Activated naive CD8-positive, alpha-beta T cell treated with anti-CD3 and anti-CD28 coated beads, Interleukin-2, amount 50 U/mL, for 24 hours (primary cell): Measurements from ENCODE around the gene THOC6.
"Not testable (repeated sequence)": the region's sequence is repeated elsewhere in the genome, so short reads cannot be mapped to it uniquely, and the experiment has no call there.

Experiments used
- ATAC-seq: fragments of 150-1000 bp; cut with Tn5 transposase; one replicate; pipeline ENCODE4 v1.10.0; 2021
- DNase-seq: peaks from one replicate; pipeline ENCODE4 v3.0.0; 2021
- H3K27ac Mint-ChIP-seq: one replicate; pipeline ENCODE4 v1.8.0; 2021; ENCODE audit warnings: mild to moderate bottlenecking, mixed read lengths
- H3K27me3 Mint-ChIP-seq: one replicate; pipeline ENCODE4 v1.8.0; 2021; ENCODE audit warnings: mixed read lengths
- H3K36me3 Mint-ChIP-seq: one replicate; pipeline ENCODE4 v1.8.0; 2021; ENCODE audit warnings: low read depth, mixed read lengths
- H3K4me1 Mint-ChIP-seq: one replicate; pipeline ENCODE4 v1.8.0; 2021; ENCODE audit warnings: mixed read lengths
- H3K4me3 Mint-ChIP-seq: one replicate; pipeline ENCODE4 v1.8.0; 2021; ENCODE audit warnings: mild to moderate bottlenecking, moderate library complexity, mixed read lengths
- H3K9me3 Mint-ChIP-seq: one replicate; pipeline ENCODE4 v1.8.0; 2021; ENCODE audit warnings: mixed read lengths

Gene THOC6

GRCh38 chr16:3057181-3058138, 33.6 kb downstream of the THOC6 start:
- ATAC-seq = no peak
- peaks cover 8% of the 10 kb centered on the region for H3K36me3 Mint-ChIP-seq

GRCh38 chr16:3058139-3059030, 34.5 kb downstream of the THOC6 start:
- Mint-ChIP-seq H3K27me3 (no peaks in the 10 kb centered on the region), H3K9me3 (no peaks in the 10 kb centered on the region), H3K4me1 (peaks cover 59% of the 10 kb centered on the region), H3K4me3 (peak overlapping the region; percentile 81), H3K27ac (peak overlapping the region; percentile 65), H3K36me3 (peaks cover 8% of the 10 kb centered on the region)
- DNase-seq = peak; percentile 66
- ATAC-seq = peak; percentile 26

More at GRCh38 chr16:3057181-3058138, 33.6 kb downstream of the THOC6 start:
- Mint-ChIP-seq H3K9me3 (no peaks in the 10 kb centered on the region), H3K4me1 (peaks cover 51% of the 10 kb centered on the region), H3K27me3 (no peaks in the 10 kb centered on the region), H3K4me3 (peak overlapping the region; percentile 43), H3K27ac (peak overlapping the region; percentile 49)
- no peak for DNase-seq

DNA sequence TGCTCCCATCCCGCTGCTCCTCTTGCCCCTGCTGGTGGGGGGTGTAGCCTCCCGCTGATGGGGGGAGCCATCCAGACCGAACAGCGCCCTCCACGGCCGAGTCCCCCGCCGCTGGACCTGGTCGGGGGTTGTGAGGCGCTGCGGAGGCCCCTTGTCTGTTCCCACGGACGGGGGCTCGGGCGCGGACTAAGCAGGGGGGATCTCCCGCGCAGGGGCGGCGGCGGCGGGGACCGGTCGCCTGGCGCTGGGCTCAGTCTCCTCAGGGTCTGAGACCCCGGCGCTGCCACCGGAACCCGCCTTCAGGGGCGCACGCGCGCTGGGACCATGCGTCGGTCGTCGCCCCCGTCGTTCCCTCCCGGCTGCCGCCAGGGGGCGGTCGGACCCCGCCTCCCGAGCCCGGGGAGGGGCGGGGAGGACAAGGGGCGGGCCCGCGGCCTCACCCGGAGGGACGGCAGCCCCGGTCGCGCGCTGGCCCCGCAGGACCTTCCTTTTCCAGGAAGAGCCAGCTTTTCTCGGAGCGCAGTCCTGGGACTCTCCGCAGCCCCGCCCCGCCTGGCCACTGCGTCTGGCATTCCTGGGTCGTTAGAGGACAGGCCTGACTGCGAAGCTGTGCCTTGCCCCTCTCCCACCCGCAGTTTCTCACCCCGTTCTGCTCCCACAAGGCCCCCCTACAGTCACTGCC, 35.3 kb downstream of the THOC6 start:
- Mint-ChIP-seq H3K9me3 (no peaks in the 10 kb centered on the region), H3K4me1 (peaks cover 61% of the 10 kb centered on the region), H3K27me3 (no peaks in the 10 kb centered on the region), H3K36me3 (peaks cover 8% of the 10 kb centered on the region), H3K27ac (peak overlapping the region; percentile 91), H3K4me3 (peak overlapping the region; percentile 81)
- peak; percentile 89 for ATAC-seq
- DNase-seq = peak; percentile 92

DNA sequence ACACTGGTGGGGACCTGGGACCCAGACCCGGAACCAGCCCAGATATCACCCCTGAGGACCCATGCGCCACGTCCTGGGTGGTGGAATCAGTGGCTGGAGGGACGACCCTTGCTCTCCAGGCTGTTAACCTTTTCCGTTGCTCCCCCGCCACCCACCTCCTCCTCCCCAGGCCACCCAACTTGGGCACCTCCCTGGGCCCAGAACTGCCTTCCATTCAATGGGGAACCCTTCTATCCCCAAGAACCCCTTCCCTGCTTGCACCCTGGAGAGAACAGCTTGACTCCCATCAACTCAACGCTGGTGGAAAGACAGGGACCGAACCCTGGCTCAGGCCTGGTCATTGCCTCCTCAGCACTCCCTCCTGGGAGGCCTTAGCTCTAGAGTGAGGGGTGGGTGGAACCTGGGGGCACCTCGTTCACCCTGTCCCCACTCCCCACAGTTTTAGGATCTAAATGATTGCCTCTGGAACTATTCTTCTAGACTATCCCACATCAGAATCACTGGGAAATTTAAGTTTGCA, 35.9 kb downstream of the THOC6 start:
- ATAC-seq (no peak), DNase-seq (no peak)
- Mint-ChIP-seq H3K9me3 (no peaks in the 10 kb centered on the region), H3K4me1 (peaks cover 63% of the 10 kb centered on the region), H3K27me3 (no peaks in the 10 kb centered on the region), H3K36me3 (peaks cover 7% of the 10 kb centered on the region), H3K27ac (peak overlapping the region; percentile 91), H3K4me3 (peak overlapping the region; percentile 79)

- Mint-ChIP-seq H3K36me3 (peaks cover 5% of the 10 kb centered on the region), H3K9me3 (no peaks in the 10 kb centered on the region), H3K4me1 (peaks cover 63% of the 10 kb centered on the region), H3K27me3 (no peaks in the 10 kb centered on the region), H3K27ac (peak overlapping the region; percentile 91), H3K4me3 (peak overlapping the region; percentile 79)
- ATAC-seq (no peak), DNase-seq (no peak)
Observed at GRCh38 chr16:3060339-3061127, 36.7 kb downstream of the THOC6 start.

DNA sequence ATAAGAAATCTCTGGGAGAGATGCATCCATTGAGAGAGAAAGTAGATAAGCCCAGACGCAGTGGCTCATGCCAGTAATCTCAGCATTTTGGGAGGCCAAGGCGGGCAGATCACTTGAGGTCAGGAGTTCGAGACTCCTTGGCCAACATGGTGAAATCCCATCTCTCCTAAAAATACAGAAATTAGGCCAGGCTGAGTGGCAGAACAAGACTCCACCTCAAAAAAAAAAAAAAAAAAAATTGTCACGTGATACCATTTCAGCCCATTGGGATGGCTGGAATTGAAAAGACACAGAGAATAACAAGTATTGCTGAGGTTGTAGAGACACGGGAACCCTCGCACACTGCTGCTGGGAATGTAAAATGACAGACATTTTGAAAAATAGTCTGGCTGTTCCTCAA, 38.7 kb downstream of the THOC6 start:
- DNase-seq = no peak
- peaks cover 17% of the 10 kb centered on the region for H3K36me3 Mint-ChIP-seq
- H3K9me3 Mint-ChIP-seq = no peaks in the 10 kb centered on the region
- H3K27ac Mint-ChIP-seq = no peak overlapping the region
- no peak overlapping the region for H3K4me3 Mint-ChIP-seq
- H3K4me1 Mint-ChIP-seq = peaks cover 55% of the 10 kb centered on the region
- H3K27me3 Mint-ChIP-seq = no peaks in the 10 kb centered on the region
- ATAC-seq = no peak

DNA sequence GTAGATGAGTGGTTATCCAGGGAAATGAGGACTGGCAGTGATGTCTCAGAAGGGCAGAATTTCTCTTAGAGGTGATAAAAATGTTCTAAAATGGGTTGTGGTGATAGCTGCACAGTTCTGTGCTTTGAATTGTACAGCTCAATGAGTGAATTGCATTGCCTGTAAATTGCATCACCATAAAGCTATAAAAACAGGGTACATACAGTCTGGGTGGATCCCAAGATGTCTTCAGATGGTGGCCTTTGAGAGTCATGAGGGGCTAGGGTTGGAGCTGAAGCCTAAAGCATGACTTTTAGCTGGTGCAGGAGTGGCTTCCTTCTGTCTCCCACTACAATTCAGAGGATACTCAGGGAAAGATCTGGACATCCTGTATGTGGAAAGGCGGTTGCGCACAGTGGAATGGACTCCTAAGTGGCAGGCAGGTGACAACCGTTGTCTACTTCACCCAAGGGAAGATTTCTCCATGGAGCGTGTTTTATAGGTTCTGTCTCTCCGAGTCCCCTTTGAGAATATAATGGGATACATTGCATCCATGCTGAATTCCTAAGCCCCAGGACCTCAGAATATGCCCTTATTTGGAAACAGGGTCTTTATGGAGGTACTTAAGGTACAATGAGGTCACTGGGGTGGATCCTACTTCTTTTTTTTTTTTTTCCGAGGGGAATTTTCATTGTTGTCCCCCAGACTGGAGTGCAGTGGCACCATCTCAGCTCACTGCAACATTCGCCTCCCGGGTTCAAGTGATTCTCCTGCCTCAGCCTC, 40.0 kb downstream of the THOC6 start:
- Mint-ChIP-seq H3K4me3 (no peak overlapping the region), H3K36me3 (peaks cover 29% of the 10 kb centered on the region), H3K9me3 (no peaks in the 10 kb centered on the region), H3K27ac (peak overlapping the region; percentile 100), H3K4me1 (peaks cover 60% of the 10 kb centered on the region), H3K27me3 (no peaks in the 10 kb centered on the region)
- no peak for DNase-seq
- no peak for ATAC-seq

DNA sequence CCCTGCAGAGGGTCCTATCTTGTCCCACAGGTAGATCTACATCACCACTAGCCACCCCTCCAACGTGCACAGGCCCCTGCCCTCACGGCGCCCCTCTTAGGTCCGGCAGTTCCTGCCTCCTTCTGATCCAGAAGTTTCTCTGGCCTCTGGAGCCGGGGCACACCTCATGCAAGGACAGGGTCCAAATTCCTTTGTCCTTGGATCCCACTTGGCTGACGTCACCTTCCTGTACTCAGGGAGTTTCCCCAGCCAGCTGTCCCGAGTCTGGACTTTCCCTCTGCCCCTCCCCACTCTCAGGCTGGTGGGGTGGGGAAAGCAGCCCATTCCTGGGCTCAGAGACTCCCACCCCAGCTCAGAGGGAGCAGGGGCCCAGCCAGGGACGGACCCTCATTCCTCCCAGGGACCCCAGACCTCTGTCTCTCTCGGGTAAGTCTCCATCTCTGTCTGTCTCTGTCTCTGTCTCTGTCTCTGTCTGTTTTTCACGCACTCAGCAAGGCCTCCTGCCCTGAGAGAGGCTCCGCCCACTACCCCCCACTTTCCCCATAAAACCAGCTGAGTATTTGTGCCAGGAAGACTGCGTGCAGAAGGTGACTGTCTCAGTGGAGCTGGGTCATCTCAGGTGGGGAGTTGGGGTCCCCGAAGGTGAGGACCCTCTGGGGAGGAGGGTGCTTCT, 41.4 kb downstream of the THOC6 start, which contains the start of gene IL32:
TSS of gene IL32 (plus strand) at position 572 of the 673 bp plus-strand sequence. CDS start 172 bp downstream, outside the sequence.
- ATAC-seq (peak; percentile 48), DNase-seq (peak; percentile 76)
- Mint-ChIP-seq H3K36me3 (peaks cover 39% of the 10 kb centered on the region), H3K4me1 (peaks cover 63% of the 10 kb centered on the region), H3K9me3 (no peaks in the 10 kb centered on the region), H3K27ac (peak within 1 kb of the TSS; percentile 100), H3K4me3 (peak within 1 kb of the TSS; percentile 100), H3K27me3 (no peaks in the 10 kb centered on the region)

DNA sequence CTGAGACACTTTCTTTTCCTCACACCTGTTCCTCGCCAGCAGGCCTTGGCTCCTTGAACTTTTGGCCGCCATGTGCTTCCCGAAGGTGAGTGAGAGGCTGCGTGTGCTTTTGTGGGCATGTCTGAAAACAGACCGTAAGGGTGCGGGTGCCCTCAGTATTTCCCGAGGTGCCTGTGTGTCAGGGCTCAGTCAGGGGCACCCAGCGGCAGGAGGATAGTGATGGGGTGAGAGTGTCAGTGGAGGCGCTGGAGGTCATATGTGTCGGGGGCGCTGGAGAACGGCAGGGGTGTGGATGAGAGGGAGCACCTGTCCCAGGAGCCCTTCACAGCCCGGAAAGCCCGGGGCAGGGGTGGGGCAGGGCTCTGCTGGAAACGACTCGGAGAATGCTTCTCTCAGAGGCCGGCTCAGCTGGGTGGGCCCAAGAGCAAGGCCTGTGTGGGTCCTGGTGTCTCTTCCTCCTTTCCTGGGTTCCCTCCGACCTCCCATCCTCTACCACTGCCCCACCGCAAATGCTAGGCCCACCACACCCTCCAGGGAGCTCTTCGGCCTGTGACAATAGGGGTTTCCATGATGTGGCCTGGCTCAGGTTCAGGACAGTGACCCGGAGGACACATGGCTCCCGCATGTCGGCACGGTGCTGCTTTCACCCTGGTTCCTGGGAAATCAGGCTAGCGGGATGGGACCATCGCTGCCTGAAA, 42.1 kb downstream of the THOC6 start:
- Mint-ChIP-seq H3K9me3 (no peaks in the 10 kb centered on the region), H3K4me1 (peaks cover 61% of the 10 kb centered on the region), H3K27ac (peak overlapping the region; percentile 100), H3K4me3 (peak overlapping the region; percentile 100), H3K36me3 (peaks cover 41% of the 10 kb centered on the region), H3K27me3 (no peaks in the 10 kb centered on the region)
- DNase-seq (peak; percentile 45), ATAC-seq (peak; percentile 29)

DNA sequence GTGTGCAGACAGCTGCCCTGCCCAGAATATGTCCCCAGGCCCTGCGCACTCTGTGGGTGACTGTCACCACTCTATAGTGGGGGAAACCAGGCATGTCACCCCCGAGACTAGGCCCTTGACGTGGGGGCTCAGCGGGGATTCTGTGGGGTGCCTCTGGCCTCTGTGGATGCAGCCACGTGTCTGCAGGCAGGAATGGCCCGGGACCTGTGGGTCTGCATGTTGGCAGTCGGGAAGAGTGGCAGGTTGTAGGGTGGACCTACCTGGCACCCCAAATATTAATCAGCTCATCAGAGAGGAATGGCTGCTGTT, 42.6 kb downstream of the THOC6 start:
- no peak for ATAC-seq
- no peaks in the 10 kb centered on the region for H3K9me3 Mint-ChIP-seq
- H3K27ac Mint-ChIP-seq = peak overlapping the region; percentile 100
- no peak for DNase-seq
- peaks cover 64% of the 10 kb centered on the region for H3K4me1 Mint-ChIP-seq
- peaks cover 41% of the 10 kb centered on the region for H3K36me3 Mint-ChIP-seq
- no peaks in the 10 kb centered on the region for H3K27me3 Mint-ChIP-seq
- peak overlapping the region; percentile 100 for H3K4me3 Mint-ChIP-seq

DNA sequence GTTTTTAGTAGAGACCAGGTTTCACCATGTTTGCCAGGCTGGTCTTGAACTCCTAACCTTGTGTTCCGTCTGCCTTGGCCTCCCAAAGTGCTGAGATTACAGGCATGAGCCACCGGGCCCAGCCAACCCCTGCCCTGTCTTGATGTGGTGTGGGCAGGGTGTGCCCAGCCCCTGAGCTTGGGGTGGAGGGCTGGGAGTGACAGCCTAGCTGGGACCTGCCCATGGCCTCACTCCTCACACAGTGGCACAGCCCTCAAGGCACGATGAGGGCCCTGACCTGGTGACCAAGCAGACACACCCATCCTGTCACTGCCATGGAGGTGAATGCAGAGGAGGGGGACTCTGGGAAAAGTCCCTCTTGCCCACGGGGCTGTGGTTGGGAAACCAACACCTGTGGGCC, 44.7 kb downstream of the THOC6 start:
- H3K27ac Mint-ChIP-seq = peak overlapping the region; percentile 96
- H3K4me3 Mint-ChIP-seq = peak overlapping the region; percentile 100
- peaks cover 62% of the 10 kb centered on the region for H3K4me1 Mint-ChIP-seq
- DNase-seq (no peak), ATAC-seq (no peak)
- H3K36me3 Mint-ChIP-seq = peaks cover 41% of the 10 kb centered on the region
- no peaks in the 10 kb centered on the region for H3K27me3 Mint-ChIP-seq
- no peaks in the 10 kb centered on the region for H3K9me3 Mint-ChIP-seq

DNA sequence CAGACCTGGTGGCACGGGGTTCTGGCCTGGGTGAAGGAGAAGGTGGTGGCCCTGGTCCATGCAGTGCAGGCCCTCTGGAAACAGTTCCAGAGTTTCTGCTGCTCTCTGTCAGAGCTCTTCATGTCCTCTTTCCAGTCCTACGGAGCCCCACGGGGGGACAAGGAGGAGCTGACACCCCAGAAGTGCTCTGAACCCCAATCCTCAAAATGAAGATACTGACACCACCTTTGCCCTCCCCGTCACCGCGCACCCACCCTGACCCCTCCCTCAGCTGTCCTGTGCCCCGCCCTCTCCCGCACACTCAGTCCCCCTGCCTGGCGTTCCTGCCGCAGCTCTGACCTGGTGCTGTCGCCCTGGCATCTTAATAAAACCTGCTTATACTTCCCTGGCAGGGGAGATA, 45.3 kb downstream of the THOC6 start:
- not testable (repeated sequence) for H3K27me3 Mint-ChIP-seq, H3K9me3 Mint-ChIP-seq, DNase-seq, ATAC-seq
- peak overlapping the region; percentile 25 for H3K4me3 Mint-ChIP-seq
- peak overlapping the region; percentile 76 for H3K27ac Mint-ChIP-seq
- peaks cover 43% of the 10 kb centered on the region for H3K36me3 Mint-ChIP-seq
- H3K4me1 Mint-ChIP-seq = peaks cover 65% of the 10 kb centered on the region
